RCC 7860 (cell line): ENCODE measurements around the gene ZNF500.
A peak's percentile ranks its signal among the peaks of the same experiment; 100 is the strongest.
"Not testable (repeated sequence)": the region's sequence is repeated elsewhere in the genome, so short reads cannot be mapped to it uniquely, and the experiment has no call there.

ENCODE experiments used
- DNase-seq: peaks from one replicate; pipeline ENCODE4 v3.0.0-alpha.2; 2015; ENCODE audit warnings: low spot score
- FAIRE-seq: peaks from 2 replicates; lab custom pipeline; 2012; peaks lifted over from hg19 to GRCh38; lab: Jason Lieb, UNC

The ZNF500 gene

DNA sequence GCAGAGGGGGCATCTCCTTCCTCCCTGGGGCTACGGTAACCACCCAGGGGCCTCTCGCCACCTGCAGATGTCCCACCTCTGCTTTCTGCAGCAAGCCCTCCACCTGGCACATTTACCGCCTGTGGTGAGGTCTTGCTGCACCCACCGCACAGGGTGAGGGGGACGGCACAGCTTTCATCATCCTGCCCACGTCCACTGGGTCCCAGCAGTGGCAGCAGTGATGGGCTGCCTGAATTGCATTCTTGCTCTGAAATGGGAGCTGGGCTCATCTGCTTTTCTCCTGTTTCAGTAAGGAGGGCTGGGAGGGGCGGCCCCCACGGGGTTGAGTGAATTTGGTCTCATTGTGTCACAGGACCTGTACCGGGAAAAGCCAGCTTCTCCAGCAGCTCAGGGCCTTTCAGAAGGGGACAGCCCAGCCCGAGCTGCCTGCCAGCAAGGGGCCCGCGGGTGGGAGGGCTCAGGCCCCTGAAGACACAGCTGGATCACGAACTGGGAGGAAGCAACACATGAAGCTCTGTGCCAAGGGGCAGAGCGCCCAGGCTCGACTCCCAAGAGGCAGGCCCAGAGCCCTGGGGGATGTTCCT, 19.9 kb downstream of the ZNF500 start:
- FAIRE-seq (no peak), DNase-seq (no peak)

- no peak for FAIRE-seq
- no peak for DNase-seq
Measured at GRCh38 chr16:4746215-4746614, 20.7 kb downstream of the ZNF500 start.

GRCh38 chr16:4745274-4745569, 21.7 kb downstream of the ZNF500 start:
- FAIRE-seq (no peak), DNase-seq (no peak)

DNA sequence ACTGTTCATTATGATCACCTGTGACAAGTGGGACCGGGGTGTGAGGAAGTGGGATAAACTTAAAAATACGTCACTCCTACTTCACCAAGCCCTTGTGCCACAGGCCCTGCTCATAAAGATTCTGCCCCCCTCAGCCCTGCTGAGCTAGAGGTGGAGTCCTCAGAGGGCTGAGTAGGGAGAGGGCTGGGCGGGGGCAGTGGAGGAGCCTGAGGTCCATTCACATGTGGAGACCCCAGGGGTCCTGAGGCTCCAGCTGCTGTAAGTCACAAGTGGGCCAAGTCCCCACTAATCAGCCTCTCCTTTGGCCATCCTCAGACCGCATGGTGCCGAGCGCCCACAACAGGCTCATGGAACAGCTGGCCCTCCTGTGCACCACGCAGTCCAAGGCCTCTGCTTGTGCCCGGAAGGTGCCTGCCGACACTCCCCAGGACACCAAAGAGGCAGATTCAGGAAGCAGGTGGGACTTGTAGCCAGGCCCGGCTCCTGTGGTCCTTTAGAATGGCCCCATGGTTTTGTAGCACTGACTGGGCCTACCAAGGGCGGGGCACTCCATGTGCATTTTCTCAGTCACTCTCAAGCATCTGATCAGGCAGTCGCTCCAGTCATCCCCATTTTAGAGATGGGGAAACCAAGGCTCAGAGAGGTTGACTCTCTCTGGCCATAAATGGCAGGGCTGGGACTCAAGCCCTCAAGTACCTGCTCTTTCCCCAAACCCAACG, 22.2 kb downstream of the ZNF500 start:
- FAIRE-seq (no peak), DNase-seq (no peak)

DNA sequence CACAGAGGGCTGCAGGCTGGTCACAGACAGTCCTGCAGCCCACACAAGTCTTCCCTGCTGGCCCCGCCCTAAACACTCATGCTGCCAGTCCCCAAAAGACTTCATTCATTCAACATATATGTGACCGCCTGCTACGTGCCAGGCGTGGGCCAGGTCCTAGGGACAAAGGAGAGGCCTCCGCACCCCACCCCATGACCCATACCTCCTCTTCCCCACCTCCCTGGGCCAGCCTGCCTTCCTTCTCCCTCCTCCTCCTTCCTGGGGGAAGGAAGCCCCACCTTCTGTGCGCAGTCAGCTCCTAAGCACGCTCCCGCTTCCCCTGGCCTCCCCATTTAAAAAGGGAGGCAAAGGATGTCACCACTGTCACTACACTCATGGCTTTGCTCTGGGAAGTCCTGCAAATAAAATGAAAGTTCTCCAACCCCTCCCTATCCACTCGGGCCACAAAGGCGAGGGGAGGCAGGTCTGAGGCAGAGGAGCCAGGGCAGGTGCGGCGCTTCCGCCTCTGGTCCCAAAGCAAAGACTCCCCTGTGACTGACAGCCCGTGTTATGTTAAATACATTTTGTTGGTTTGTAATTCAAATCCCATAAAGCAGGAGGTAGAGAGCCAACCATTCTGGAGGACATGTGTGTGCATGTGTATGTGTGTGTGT, 23.6 kb downstream of the ZNF500 start:
- FAIRE-seq = no peak

DNA sequence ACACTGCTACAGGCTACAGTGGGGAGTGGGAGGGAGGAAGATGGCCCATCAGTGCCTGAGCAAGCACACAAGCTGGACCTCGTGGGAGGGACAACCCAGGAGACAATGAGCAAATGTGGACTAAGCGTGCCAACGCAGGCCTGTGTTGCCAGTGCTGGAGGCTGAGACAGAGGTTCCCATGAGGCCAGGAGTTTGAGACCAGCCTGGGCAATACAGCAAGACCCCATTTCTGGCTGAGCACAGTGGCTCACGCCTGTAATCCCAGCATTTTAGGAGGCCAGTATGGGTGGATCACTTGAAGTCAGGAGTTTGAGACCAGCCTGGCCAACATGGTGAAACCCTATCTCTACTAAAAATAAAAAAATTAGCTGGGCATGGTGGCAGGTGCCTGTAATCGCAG, 28.6 kb downstream of the ZNF500 start:
- DNase-seq = not testable (repeated sequence)

More for the DNA sequence above, 23.6 kb downstream of the ZNF500 start:
- DNase-seq = no peak

DNA sequence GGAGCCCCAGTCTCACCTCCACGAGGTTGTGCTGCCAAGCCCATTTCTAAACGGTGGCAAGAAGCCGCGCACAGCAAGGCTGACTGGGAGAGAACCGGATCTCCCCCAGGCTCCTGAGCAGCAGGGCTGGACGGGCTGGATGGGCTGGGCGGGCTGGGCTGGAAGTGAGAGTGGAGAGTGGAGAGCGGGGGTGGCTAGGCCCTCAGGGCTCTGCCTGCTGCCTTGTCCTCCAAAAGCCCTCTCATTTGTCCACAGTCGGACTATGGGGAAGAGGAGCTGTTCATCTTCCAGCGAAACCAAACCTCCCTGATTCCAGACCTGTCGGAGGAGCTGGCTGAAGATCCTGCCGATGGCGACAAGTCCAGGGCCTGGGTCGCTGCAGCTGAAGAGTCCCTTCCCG, 29.4 kb downstream of the ZNF500 start:
- DNase-seq (no peak), FAIRE-seq (no peak)

More for the DNA sequence above, 28.6 kb downstream of the ZNF500 start:
- not testable (repeated sequence) for FAIRE-seq

- DNase-seq (no peak), FAIRE-seq (no peak)
Measured at GRCh38 chr16:4736546-4736945, 30.4 kb downstream of the ZNF500 start.

DNA sequence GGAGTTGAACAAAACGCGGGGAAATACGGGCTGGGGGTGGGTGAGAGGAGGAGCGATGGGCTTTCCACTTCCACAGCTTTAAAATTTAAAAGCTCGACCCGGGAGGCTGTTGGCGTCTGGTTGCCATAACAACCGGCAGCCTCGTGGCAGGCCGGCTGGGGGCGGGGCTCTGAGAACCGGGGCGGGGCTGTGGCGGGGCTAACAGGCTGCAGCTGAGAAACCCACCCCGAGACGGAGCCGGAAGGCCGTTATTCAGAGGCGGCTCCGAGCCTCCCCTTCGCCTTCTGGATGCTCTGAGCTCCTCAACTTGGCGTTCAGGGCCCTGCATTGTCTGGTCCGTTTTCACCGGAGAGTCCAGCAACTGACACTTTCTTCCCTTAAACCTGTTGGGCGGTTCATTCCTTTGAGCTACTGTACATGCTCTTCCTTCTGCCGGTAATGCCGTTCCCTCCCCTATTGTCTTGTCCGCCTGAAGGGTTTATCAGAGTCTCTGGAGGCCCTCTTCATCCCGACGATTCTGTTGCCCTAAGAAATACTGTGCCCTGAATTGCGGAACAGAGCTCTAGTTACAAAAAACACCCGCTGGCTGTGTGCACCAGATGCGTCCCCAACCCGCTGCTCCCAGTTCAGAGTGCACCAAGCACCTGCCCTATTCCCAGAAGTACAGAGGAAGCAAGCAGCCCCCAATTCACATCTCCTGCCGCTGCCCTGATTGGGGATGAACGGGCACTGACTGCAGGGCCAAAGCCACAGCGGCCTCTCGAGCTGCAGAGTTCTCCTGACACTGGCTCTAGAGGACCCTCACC, 32.0 kb downstream of the ZNF500 start:
- FAIRE-seq (no peak), DNase-seq (peak; percentile 61)

DNA sequence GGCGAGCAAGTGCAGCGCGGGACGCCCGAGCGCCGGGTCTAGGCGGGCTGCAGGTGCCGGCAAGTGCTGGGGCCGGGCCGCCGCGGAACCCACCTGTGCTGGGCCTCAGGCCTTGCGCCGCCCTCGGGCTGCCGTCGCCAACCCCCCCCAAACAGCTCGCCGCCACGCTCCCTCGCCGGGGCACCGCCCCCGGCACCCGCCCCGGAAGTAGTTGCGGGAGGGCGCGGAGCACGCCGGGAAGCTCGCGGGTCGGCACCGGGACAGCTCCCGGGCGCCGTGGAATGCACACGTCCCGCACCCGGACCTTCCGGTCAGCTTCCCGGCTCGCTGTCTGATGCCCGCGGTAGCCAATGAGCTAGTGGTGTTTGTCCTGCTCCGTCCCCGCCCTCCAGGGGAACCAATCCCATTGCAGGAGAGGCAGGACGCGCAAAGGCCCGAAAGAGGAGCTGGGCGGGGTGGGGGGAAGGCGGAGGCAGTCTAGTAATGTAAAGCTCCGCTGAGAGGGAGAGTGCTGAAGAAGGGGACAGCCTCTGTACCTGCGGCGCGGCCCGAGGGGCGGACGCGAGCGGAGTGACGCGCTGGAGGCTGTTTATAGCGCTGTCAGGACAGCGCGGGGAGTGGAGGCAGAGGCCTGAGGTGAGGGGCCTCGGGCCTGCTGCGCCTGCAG, 32.8 kb downstream of the ZNF500 start, which contains the start of the genes ANKS3 and DNAAF8:
Gene ANKS3 (minus strand): TSS at position 209 of the 667 bp plus-strand sequence. CDS start 4,122 bp downstream, outside the sequence.
Gene DNAAF8 (plus strand): TSS at position 475 of the 667 bp plus-strand sequence. CDS start 1,978 bp downstream, outside the sequence.
- FAIRE-seq (peak; percentile 75), DNase-seq (peak; percentile 95)

GRCh38 chr16:4733747-4734062, 33.3 kb downstream of the ZNF500 start:
- no peak for DNase-seq
- no peak for FAIRE-seq

DNA sequence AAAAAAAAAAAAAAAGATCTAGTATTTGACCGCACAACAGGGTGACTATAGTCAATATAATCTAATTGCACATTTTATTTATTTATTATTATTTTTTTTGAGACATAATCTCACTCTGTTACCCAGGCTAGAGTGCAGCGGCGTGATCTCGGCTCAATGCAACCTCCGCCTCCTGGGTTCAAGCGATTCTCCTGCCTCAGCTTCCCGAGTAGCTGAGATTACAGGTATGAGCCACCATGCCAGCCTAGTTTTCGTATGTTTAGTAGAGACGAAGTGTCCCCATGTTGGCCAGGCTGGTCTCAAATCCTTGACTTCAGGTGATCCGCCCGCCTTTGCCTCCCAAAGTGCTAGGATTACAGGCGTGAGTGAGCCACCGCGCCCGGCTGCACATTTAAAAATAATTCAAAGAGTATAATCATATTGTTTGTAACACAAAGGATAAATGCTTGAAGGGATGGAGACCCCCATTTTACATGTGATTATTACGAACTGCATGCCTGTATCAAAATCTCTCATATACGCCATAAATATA, 33.7 kb downstream of the ZNF500 start:
- DNase-seq (no peak), FAIRE-seq (no peak)

DNA sequence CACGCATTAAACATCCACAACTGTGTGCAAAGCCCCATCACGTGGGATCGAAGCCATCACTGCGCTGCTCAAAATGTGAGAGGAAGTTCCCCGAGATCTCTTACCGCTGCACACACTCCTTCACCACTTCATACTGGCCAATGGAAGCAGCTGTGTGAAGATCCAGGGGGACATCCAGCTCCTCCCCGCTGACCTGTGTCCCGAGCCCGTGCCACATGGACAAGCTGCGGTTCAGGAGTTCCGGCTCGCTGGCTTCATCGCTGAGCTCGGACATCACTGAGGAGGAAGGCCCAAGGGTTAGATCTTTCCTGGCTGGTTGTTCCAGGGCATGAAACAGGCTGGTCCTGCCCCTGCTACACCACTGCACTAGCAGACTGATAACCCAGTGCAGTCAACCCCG, 37.1 kb downstream of the ZNF500 start:
- FAIRE-seq = no peak
- no peak for DNase-seq

DNA sequence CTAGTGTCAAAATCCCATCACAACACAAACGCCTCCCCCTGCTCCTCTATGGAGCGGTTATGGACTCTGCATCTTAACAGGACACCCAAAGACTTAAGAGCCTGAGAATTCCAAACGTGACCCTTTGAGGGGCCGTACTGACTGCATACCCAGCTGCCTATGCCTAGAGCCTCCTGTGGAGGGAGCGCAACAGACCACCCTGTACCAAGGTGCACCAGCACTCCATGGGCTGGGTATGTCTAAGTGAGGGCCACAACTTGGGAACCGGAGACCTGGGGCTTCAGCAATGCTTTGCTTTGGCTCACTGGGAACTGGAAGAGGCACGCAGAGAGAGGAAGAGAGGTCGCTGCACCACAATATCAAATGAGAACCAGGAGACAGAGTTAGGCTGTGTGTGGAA, 38.3 kb downstream of the ZNF500 start:
- FAIRE-seq (no peak), DNase-seq (no peak)

DNA sequence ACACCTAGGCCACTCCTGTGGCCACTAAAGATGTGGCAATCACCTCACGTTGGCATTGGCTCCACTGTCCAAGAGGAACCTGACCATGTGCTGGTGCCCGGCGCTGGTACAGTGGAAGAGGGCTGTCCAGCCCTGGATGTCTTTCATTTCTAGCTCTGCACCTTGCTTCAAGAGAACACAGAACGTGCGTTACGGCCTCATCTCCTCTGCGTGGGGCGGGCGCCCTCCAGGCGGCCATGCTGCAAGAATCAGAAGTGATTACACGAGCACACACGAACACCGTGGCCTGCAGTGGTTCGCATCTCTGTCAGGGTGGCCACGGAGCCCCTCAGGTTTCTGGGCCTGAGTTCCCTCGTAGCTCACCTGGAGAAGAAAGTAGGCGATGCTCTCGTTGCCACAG, 40.3 kb downstream of the ZNF500 start:
- no peak for FAIRE-seq
- no peak for DNase-seq

- DNase-seq (no peak), FAIRE-seq (no peak)
Measured at GRCh38 chr16:4724661-4725270, 42.2 kb downstream of the ZNF500 start.

DNA sequence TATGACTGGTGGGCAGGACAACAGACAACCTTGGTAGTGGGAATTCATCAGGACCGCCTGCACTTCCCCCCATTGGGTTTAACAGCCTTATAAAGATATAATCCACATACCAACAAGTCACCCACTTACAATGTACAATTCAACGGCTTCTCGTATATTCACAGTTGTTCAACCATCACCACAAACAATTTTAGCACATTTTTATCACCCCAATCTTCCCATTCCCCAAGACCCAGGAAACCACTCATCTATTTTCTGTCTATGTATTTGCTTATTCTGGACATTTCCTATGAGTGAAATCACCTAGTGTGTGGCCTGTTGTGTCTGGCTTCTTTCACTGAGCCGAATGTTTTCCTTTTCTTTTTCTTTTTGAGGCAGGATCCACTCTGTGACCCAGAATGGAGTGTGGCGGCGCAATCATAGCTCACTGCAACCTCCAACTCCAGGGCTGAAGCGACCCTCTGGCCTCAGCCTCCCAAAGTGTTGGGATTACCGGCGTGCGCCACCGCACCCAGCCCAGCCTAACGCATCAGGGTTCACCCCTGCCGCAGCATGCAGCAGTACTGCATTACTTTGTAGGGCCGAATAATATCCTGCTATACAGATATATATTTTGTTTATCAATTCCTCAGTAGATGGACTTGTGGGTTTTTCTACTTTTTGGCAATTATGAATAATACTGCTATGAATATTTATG, 43.7 kb downstream of the ZNF500 start:
- no peak for DNase-seq
- FAIRE-seq = no peak

- FAIRE-seq (no peak), DNase-seq (no peak)
Measured at GRCh38 chr16:4718466-4718865, 48.5 kb downstream of the ZNF500 start.

DNA sequence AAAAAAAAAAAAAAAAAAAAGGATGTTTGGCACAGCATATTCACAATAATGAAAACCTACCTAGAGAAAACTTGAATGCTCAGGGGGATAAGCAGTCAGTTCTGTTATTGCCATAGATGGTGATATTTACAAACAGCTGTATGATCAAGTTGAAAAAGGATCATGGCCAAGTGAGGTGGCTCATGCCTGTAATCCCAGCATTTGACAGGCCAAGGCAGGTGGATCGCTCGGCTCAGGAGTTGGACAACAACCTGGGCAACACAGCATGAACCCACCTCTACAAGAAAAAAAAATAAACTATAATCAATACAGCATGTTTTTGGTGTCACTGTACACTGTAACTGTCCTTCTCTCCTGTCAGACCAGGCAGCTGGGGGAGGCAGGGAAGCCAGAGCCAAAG, 52.0 kb downstream of the ZNF500 start:
- FAIRE-seq (no peak), DNase-seq (no peak)
